Measurements from ENCODE around the gene DLG1. TPM values are rescaled to one million over a fixed set of nuclear protein-coding genes. Genes with fewer than 3 reads are reported as not detected.

The DLG1 gene
- total RNA-seq, 4 donors from 2014 or later = 134 to 211 (median 152) TPM

- Histone ChIP-seq H3K4me3 (no peak overlapping the region), H3K4me1 (peaks cover 0 to 19% (median 10%) of the 10 kb centered on the region in 4 donors), H3K27ac (no peak overlapping the region), H3K27me3 (no peaks in the 10 kb centered on the region), H3K9me3 (peaks cover 14 to 34% of the 10 kb centered on the region in 2 donors), H3K36me3 (peaks cover 0 to 33% (median 0%) of the 10 kb centered on the region in 4 donors)
- DNase-seq = no peak
- intact Hi-C loops (cut with DNase I; ENCODE audit: low total_unique reads) = no loop called here
- no peak for TF ChIP-seq POLR2AphosphoS5 (IDR thresholded peaks at IDR 0.05)
- TF ChIP-seq, protein P1, sequence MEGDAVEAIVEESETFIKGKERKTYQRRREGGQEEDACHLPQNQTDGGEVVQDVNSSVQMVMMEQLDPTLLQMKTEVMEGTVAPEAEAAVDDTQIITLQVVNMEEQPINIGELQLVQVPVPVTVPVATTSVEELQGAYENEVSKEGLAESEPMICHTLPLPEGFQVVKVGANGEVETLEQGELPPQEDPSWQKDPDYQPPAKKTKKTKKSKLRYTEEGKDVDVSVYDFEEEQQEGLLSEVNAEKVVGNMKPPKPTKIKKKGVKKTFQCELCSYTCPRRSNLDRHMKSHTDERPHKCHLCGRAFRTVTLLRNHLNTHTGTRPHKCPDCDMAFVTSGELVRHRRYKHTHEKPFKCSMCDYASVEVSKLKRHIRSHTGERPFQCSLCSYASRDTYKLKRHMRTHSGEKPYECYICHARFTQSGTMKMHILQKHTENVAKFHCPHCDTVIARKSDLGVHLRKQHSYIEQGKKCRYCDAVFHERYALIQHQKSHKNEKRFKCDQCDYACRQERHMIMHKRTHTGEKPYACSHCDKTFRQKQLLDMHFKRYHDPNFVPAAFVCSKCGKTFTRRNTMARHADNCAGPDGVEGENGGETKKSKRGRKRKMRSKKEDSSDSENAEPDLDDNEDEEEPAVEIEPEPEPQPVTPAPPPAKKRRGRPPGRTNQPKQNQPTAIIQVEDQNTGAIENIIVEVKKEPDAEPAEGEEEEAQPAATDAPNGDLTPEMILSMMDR (IDR thresholded peaks at IDR 0.05) = no peak
- TF ChIP-seq POLR2A (IDR thresholded peaks at IDR 0.05) = no peak
- TF ChIP-seq EP300 (IDR thresholded peaks at IDR 0.05; ENCODE audit: low read depth) = no peak
- in situ Hi-C loops (cut with MboI; ENCODE audit: low pct_ligation_motif_present in 1 of 4, low pct_unique_long_range_greater_than_20kb in 1 of 4, low sequenced_read_pairs in 3 of 4) = no loop called here
- 91 to 100% methylated on average over 7 of the region's 7 CpGs for WGBS, 2 donors (ENCODE audit: low coverage in 1 of 2)
Measured at GRCh38 chr3:197242784-197243432, 55.5 kb downstream of the DLG1 start.

DNA sequence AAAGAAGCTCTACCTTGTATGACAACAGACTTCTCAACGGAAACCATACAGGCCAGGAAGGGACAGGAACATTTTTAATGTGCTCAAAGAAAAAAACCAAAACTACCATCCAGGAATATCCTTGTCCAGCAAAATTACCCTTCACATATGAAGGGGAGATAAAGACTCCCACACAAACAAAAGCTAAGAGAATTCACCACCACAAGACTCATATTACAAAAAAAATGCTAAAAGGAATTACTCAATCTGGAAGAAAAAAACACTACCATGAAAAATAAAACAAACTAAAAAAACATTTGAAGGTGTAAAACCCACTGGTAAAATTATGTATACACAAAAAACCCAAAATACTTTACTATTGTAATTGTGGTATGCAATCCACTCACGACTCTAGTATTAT, 57.2 kb downstream of the DLG1 start:
- TF ChIP-seq POLR2A (IDR thresholded peaks at IDR 0.05) (no peak), POLR2AphosphoS5 (IDR thresholded peaks at IDR 0.05) (no peak), EP300 (IDR thresholded peaks at IDR 0.05; ENCODE audit: low read depth) (no peak)
- TF ChIP-seq, protein P1 (IDR thresholded peaks at IDR 0.05) = no peak
- Histone ChIP-seq H3K27me3 (no peaks in the 10 kb centered on the region), H3K4me3 (no peak overlapping the region), H3K36me3 (peaks cover 0 to 30% (median 0%) of the 10 kb centered on the region in 4 donors), H3K9me3 (peaks cover 10 to 29% of the 10 kb centered on the region in 2 donors), H3K27ac (no peak overlapping the region), H3K4me1 (peaks cover 0 to 34% (median 23%) of the 10 kb centered on the region in 4 donors)
- no peak for DNase-seq
- 79 to 91% methylated on average over 2 of the region's 2 CpGs for WGBS, 2 donors (ENCODE audit: low coverage in 1 of 2)
- intact Hi-C loops (cut with DNase I; ENCODE audit: low total_unique reads) (no loop called here), in situ Hi-C loops (cut with MboI; ENCODE audit: low pct_ligation_motif_present in 1 of 4, low pct_unique_long_range_greater_than_20kb in 1 of 4, low sequenced_read_pairs in 3 of 4) (no loop called here)

DNA sequence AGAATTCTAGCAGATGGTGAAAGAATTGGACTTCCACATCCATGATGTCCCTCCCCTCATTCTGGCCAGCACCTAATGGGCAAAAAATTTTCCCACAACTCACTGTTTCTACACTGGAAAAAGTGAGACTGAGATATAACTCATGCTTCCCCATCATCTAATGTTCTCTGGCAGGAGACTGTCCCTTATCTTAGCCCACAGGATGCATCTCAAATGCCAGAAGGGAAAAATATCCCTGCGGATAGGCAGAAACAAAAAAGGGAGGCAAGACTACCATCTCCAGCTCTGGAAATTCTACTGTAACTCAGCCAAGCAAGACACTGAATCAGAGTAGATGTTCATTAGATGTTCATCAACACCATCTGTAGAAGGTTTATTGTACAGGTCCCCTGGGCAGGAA, 58.6 kb downstream of the DLG1 start:
- peaks cover 10 to 29% of the 10 kb centered on the region in 2 donors for H3K9me3 ChIP-seq
- H3K36me3 ChIP-seq = peaks cover 0 to 30% (median 0%) of the 10 kb centered on the region in 4 donors
- no peak overlapping the region for H3K27ac ChIP-seq
- 100% methylated on average over 1 of the region's 1 CpG; no CpG with 5 or more reads in 1 of the 2 donors for whole genome bisulfite sequencing, 2 donors (ENCODE audit: low coverage in 1 of 2)
- TF ChIP-seq POLR2A (IDR thresholded peaks at IDR 0.05) (no peak), POLR2AphosphoS5 (IDR thresholded peaks at IDR 0.05) (no peak), EP300 (IDR thresholded peaks at IDR 0.05; ENCODE audit: low read depth) (no peak)
- TF ChIP-seq, protein P1 (IDR thresholded peaks at IDR 0.05) = no peak
- H3K4me1 ChIP-seq = peaks cover 2 to 48% (median 32%) of the 10 kb centered on the region in 4 donors
- DNase-seq = no peak
- H3K27me3 ChIP-seq = no peaks in the 10 kb centered on the region
- in situ Hi-C loops (cut with MboI; ENCODE audit: low pct_ligation_motif_present in 1 of 4, low pct_unique_long_range_greater_than_20kb in 1 of 4, low sequenced_read_pairs in 3 of 4) (no loop called here), intact Hi-C loops (cut with DNase I; ENCODE audit: low total_unique reads) (no loop called here)
- H3K4me3 ChIP-seq = no peak overlapping the region

GRCh38 chr3:197238842-197239241, 59.6 kb downstream of the DLG1 start:
- H3K9me3 ChIP-seq = peaks cover 10 to 24% of the 10 kb centered on the region in 2 donors
- TF ChIP-seq, protein P1 (IDR thresholded peaks at IDR 0.05) = no peak
- TF ChIP-seq POLR2AphosphoS5 (IDR thresholded peaks at IDR 0.05) (no peak), EP300 (IDR thresholded peaks at IDR 0.05; ENCODE audit: low read depth) (no peak), POLR2A (IDR thresholded peaks at IDR 0.05) (no peak)
- peaks cover 0 to 21% (median 0%) of the 10 kb centered on the region in 4 donors for H3K36me3 ChIP-seq
- intact Hi-C loops (cut with DNase I; ENCODE audit: low total_unique reads) (no loop called here), in situ Hi-C loops (cut with MboI; ENCODE audit: low pct_ligation_motif_present in 1 of 4, low pct_unique_long_range_greater_than_20kb in 1 of 4, low sequenced_read_pairs in 3 of 4) (no loop called here)
- peaks cover 6 to 49% (median 34%) of the 10 kb centered on the region in 4 donors for H3K4me1 ChIP-seq
- no peak for DNase-seq
- H3K4me3 ChIP-seq = no peak overlapping the region
- WGBS, 2 donors (ENCODE audit: low coverage in 1 of 2) = 67 to 80% methylated on average over 1 of the region's 1 CpG
- no peaks in the 10 kb centered on the region for H3K27me3 ChIP-seq
- H3K27ac ChIP-seq = peak overlapping the region in 2 of 4 donors; percentile 56 to 71

Data from transverse colon (tissue), 4 donors.